Measurements from ENCODE around the gene EBI3.

The EBI3 gene

GRCh38 chr19:4272894-4273293 is 43.6 kb downstream of the EBI3 start:
- TF ChIP-seq SIN3A (IDR thresholded peaks at IDR 0.05; ENCODE audit: borderline replicate concordance, insufficient read depth, low read length): no peak
- no peak for TF ChIP-seq REST (IDR thresholded peaks at IDR 0.05; ENCODE audit: insufficient read depth in 1 of 2, low read depth in 2 of 2, low read length in 2 of 2)
- TF ChIP-seq FOXP2 (optimal IDR thresholded peaks at IDR 0.05; ENCODE audit: borderline replicate concordance, extremely low read depth, extremely low read length, insufficient read depth): no peak
- no peak for TF ChIP-seq POLR2AphosphoS5 (IDR thresholded peaks at IDR 0.05; ENCODE audit: low read depth, low read length)
- no peak for TF ChIP-seq TAF1 (IDR thresholded peaks at IDR 0.05; ENCODE audit: borderline replicate concordance, insufficient read depth, low read length)

- TF ChIP-seq REST (IDR thresholded peaks at IDR 0.05; ENCODE audit: insufficient read depth in 1 of 2, low read depth in 2 of 2, low read length in 2 of 2) (no peak), FOXP2 (optimal IDR thresholded peaks at IDR 0.05; ENCODE audit: borderline replicate concordance, extremely low read depth, extremely low read length, insufficient read depth) (no peak), TAF1 (IDR thresholded peaks at IDR 0.05; ENCODE audit: borderline replicate concordance, insufficient read depth, low read length) (no peak), SIN3A (IDR thresholded peaks at IDR 0.05; ENCODE audit: borderline replicate concordance, insufficient read depth, low read length) (no peak), POLR2AphosphoS5 (IDR thresholded peaks at IDR 0.05; ENCODE audit: low read depth, low read length) (no peak)
These were observed 47.9 kb downstream of the EBI3 start for GRCh38 chr19:4277191-4277696.

- TF ChIP-seq FOXP2 (optimal IDR thresholded peaks at IDR 0.05; ENCODE audit: borderline replicate concordance, extremely low read depth, extremely low read length, insufficient read depth) (no peak), POLR2AphosphoS5 (IDR thresholded peaks at IDR 0.05; ENCODE audit: low read depth, low read length) (no peak), TAF1 (IDR thresholded peaks at IDR 0.05; ENCODE audit: borderline replicate concordance, insufficient read depth, low read length) (no peak), SIN3A (IDR thresholded peaks at IDR 0.05; ENCODE audit: borderline replicate concordance, insufficient read depth, low read length) (no peak), REST (IDR thresholded peaks at IDR 0.05; ENCODE audit: insufficient read depth in 1 of 2, low read depth in 2 of 2, low read length in 2 of 2) (no peak)
These were observed 48.7 kb downstream of the EBI3 start for GRCh38 chr19:4278010-4278409.

GRCh38 chr19:4278419-4279266 is 49.3 kb downstream of the EBI3 start, which contains the start of gene SHD:
TSS of gene SHD (plus strand) at chr19:4279266. CDS start at chr19:4280064, 798 bp downstream.
- TF ChIP-seq TAF1 (IDR thresholded peaks at IDR 0.05; ENCODE audit: borderline replicate concordance, insufficient read depth, low read length): no peak
- TF ChIP-seq FOXP2 (optimal IDR thresholded peaks at IDR 0.05; ENCODE audit: borderline replicate concordance, extremely low read depth, extremely low read length, insufficient read depth): no peak
- TF ChIP-seq POLR2AphosphoS5 (IDR thresholded peaks at IDR 0.05; ENCODE audit: low read depth, low read length): no peak
- TF ChIP-seq REST (IDR thresholded peaks at IDR 0.05; ENCODE audit: insufficient read depth in 1 of 2, low read depth in 2 of 2, low read length in 2 of 2): no peak
- TF ChIP-seq SIN3A (IDR thresholded peaks at IDR 0.05; ENCODE audit: borderline replicate concordance, insufficient read depth, low read length): no peak

Data from PFSK-1 (cell line).